Measurements from ENCODE around the gene COL26A1. TPM values are rescaled to one million over a fixed set of nuclear protein-coding genes. Genes with fewer than 3 reads are reported as not detected.

COL26A1 gene
- total RNA-seq, 6 experiments from 2014 or later, result not detected

DNA sequence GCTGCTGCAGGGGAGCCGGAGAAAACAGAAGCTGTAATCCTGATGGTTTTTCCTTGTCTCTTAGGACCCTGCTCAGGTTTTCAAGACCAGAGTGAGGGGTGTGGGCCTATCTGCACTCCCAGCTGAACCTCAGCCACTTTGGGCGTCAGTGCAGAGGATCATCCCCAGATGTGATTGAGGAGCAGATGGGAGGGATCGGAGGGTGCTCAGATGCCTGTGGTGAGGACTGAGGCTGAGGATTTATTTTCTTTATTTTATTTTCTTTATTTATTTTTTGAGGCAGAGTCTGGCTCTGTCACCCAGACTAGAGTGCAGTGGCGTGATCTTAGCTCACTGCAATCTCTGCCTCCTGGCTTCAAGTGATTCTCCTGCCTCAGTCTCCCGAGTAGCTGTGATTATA lies 13.9 kb downstream of the COL26A1 start:
- Mint-ChIP-seq H3K27ac (no peak overlapping the region), H3K9me3 (no peaks in the 10 kb centered on the region), H3K4me1 (ENCODE audit: low read depth) (peaks cover 28% of the 10 kb centered on the region), H3K4me3 (no peak overlapping the region), H3K27me3 (ENCODE audit: insufficient read depth) (peaks cover 59% of the 10 kb centered on the region), H3K36me3 (ENCODE audit: low read depth) (no peaks in the 10 kb centered on the region)
- no peak for DNase-seq
- TF ChIP-seq, protein P1, sequence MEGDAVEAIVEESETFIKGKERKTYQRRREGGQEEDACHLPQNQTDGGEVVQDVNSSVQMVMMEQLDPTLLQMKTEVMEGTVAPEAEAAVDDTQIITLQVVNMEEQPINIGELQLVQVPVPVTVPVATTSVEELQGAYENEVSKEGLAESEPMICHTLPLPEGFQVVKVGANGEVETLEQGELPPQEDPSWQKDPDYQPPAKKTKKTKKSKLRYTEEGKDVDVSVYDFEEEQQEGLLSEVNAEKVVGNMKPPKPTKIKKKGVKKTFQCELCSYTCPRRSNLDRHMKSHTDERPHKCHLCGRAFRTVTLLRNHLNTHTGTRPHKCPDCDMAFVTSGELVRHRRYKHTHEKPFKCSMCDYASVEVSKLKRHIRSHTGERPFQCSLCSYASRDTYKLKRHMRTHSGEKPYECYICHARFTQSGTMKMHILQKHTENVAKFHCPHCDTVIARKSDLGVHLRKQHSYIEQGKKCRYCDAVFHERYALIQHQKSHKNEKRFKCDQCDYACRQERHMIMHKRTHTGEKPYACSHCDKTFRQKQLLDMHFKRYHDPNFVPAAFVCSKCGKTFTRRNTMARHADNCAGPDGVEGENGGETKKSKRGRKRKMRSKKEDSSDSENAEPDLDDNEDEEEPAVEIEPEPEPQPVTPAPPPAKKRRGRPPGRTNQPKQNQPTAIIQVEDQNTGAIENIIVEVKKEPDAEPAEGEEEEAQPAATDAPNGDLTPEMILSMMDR (IDR thresholded peaks at IDR 0.05), result no peak

DNA sequence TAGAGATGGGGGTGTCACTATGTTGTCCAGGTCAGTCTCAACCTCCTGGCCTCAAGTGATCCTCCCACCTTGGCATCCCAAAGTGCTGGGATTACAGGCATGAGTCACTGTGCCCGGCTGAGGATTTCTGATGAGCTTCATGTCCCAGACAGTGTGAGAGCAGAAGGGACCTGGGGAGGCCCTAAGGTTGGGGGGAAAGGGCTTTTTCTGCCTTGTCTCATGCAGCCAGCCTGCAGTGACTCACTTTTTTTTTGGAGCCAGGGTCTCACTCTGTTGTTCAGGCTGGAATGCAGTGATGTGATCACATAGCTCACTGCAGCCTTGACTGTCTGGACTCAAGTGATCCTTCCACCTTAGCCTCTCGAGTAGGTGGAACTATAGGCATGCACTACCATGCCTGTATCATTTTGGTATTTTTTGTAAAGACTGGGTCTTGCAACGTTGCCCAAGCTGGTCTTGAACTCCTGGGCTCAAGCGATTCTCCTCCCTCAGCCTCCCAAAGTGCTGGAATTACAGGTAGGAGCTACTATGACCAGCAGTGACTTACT lies 14.6 kb downstream of the COL26A1 start:
- no peak overlapping the region for H3K27ac Mint-ChIP-seq
- H3K27me3 Mint-ChIP-seq (ENCODE audit: insufficient read depth), result peaks cover 52% of the 10 kb centered on the region
- TF ChIP-seq, protein P1 (IDR thresholded peaks at IDR 0.05), result no peak
- no peaks in the 10 kb centered on the region for H3K9me3 Mint-ChIP-seq
- peaks cover 28% of the 10 kb centered on the region for H3K4me1 Mint-ChIP-seq (ENCODE audit: low read depth)
- no peak for DNase-seq
- no peak overlapping the region for H3K4me3 Mint-ChIP-seq
- no peaks in the 10 kb centered on the region for H3K36me3 Mint-ChIP-seq (ENCODE audit: low read depth)

DNA sequence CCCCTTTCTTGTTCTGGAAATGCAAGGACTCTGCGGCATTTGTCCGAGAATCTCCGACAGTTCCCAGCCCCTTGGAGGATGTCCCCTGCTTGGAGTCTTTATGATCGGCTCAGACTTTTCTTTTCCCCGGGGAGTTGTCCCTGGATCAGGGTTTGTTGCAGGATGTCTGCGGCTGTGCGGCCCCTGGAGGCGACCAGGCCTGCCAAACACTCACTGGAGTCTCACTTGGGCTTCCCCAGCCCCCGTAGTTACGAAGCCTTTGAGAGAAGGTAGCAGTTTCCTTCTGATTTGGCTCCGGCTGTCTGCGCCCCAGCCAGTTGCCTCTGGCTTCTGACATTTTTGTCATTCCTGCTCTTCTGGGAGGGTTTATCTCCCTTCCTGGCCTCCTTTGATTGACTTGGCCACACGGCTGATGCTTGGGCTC lies 16.1 kb downstream of the COL26A1 start:
- no peak for DNase-seq

DNA sequence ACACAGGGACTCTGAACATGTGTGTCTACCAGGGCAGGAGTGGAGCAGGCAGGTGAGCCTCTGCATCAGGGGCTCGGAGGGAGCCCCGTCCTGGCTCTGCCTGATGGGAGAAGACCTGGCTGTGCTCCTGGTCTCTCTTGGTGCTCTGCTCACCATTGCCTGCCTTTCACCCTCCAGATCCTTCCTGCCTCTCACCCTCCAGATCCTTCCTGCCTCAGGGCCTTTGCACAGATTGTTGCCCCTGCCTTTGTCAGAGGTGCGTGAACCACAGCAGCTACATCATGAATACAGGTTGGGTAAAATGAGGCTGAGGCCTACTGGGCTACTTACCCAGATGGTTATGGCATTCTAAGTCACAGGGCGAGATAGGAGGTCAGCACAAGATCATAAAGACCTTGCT lies 16.6 kb downstream of the COL26A1 start:
- Mint-ChIP-seq H3K9me3 (no peaks in the 10 kb centered on the region), H3K4me1 (ENCODE audit: low read depth) (peaks cover 18% of the 10 kb centered on the region), H3K36me3 (ENCODE audit: low read depth) (no peaks in the 10 kb centered on the region), H3K27me3 (ENCODE audit: insufficient read depth) (peaks cover 42% of the 10 kb centered on the region), H3K4me3 (no peak overlapping the region), H3K27ac (no peak overlapping the region)
- TF ChIP-seq, protein P1 (IDR thresholded peaks at IDR 0.05), result no peak
- DNase-seq, result no peak

More for the DNA sequence above, 16.1 kb downstream of the COL26A1 start:
- H3K4me3 Mint-ChIP-seq, result peak overlapping the region; percentile 16; the same call in 1 of the 2 replicates
- H3K27me3 Mint-ChIP-seq (ENCODE audit: insufficient read depth), result peaks cover 46% of the 10 kb centered on the region
- H3K27ac Mint-ChIP-seq, result no peak overlapping the region
- TF ChIP-seq, protein P1 (IDR thresholded peaks at IDR 0.05), result no peak
- H3K36me3 Mint-ChIP-seq (ENCODE audit: low read depth), result no peaks in the 10 kb centered on the region
- no peaks in the 10 kb centered on the region for H3K9me3 Mint-ChIP-seq
- peaks cover 24% of the 10 kb centered on the region for H3K4me1 Mint-ChIP-seq (ENCODE audit: low read depth)

DNA sequence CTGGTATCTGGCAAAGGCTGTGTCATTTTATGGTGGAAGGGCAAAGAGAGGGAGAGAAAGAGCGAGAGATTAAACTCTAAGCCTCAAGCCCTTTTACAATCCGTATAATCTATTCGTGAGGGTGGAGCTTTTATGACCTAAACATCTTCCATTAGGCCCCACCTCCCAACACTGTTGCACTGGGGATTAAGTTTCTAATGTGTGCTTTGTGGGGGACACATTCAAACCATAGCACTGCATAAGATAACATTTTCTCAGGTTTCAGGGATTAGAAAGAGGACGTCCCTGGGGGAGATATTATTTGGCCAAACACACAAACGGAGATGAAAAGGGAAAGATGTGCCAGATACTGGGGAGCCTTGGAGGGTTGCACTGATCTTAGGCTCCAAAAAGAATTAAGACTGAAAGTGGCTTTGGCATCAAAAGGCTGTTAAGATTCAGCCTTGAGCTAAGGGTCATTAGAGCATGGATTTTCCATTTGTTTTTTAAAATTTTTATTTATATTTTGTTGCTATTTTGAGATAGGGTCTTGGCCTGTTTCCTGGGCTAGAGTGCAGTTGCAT lies 19.0 kb downstream of the COL26A1 start:
- TF ChIP-seq, protein P1 (IDR thresholded peaks at IDR 0.05), result no peak
- H3K27me3 Mint-ChIP-seq (ENCODE audit: insufficient read depth), result peaks cover 36% of the 10 kb centered on the region

More for the DNA sequence above, 19.0 kb downstream of the COL26A1 start:
- H3K4me1 Mint-ChIP-seq (ENCODE audit: low read depth), result peaks cover 20% of the 10 kb centered on the region
- no peaks in the 10 kb centered on the region for H3K36me3 Mint-ChIP-seq (ENCODE audit: low read depth)
- H3K27ac Mint-ChIP-seq, result no peak overlapping the region
- no peak overlapping the region for H3K4me3 Mint-ChIP-seq
- no peak for DNase-seq
- no peaks in the 10 kb centered on the region for H3K9me3 Mint-ChIP-seq

All from HFFc6 (cell line).